C4-2B (cell line): ENCODE results near the gene LYRM4.

ENCODE experiments used
- H3K27ac ChIP-seq: fragments of 450-650 bp; 2 replicates; pipeline ENCODE4 v1.5.1; 2017
- ZFX ChIP-seq: fragments of 450-650 bp; IDR thresholded peaks from 2 replicates; pipeline ENCODE4 v1.6.1; 2017
- TF ChIP-seq, protein P1 (sequence below): fragments of 450-650 bp; conservative IDR thresholded peaks from 2 replicates; pipeline ENCODE4 v1.5.1; 2017; ENCODE audit warnings: mild to moderate bottlenecking

The LYRM4 gene

DNA sequence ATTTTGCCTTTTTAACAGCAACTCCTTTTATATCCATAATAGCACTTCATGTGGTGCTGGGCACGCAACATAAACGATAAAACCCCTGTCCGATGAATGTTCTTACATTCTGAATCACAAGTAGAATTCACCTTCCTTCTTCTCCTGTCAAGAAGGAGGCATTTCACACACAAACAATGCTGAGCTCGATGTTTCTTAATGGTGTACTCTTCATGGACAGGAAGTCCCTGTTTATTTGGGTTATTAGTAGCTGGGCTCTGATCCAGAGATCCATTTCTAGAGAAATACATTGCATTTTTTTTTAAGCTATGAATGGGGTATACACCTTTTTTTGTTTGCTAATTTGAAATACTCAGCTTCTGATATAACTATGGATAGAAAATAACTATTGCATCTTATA lies 93.2 kb downstream of the LYRM4 start:
- H3K27ac ChIP-seq, result no peak overlapping the region
- TF ChIP-seq ZFX, result no peak
- TF ChIP-seq, protein P1, sequence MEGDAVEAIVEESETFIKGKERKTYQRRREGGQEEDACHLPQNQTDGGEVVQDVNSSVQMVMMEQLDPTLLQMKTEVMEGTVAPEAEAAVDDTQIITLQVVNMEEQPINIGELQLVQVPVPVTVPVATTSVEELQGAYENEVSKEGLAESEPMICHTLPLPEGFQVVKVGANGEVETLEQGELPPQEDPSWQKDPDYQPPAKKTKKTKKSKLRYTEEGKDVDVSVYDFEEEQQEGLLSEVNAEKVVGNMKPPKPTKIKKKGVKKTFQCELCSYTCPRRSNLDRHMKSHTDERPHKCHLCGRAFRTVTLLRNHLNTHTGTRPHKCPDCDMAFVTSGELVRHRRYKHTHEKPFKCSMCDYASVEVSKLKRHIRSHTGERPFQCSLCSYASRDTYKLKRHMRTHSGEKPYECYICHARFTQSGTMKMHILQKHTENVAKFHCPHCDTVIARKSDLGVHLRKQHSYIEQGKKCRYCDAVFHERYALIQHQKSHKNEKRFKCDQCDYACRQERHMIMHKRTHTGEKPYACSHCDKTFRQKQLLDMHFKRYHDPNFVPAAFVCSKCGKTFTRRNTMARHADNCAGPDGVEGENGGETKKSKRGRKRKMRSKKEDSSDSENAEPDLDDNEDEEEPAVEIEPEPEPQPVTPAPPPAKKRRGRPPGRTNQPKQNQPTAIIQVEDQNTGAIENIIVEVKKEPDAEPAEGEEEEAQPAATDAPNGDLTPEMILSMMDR, result no peak

DNA sequence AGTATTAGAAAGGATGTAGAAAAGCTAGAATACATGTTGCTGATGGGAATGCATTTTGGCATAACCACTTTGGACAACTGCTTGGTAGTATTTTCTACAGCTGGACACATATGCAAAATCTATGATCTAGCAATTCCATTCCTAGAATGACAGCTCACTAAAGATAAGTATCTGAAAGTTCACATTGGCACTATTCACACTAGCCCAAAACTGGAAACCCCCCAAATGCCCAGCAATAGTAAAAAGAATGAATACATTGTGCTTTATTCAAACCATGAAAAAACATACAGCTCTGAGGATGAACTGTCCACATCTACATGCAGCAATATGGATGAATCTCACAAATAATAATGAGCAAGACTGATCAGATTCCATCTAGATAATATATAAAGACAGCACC lies 96.7 kb downstream of the LYRM4 start:
- no peak overlapping the region for H3K27ac ChIP-seq
- TF ChIP-seq ZFX, result no peak
- TF ChIP-seq, protein P1, result no peak

DNA sequence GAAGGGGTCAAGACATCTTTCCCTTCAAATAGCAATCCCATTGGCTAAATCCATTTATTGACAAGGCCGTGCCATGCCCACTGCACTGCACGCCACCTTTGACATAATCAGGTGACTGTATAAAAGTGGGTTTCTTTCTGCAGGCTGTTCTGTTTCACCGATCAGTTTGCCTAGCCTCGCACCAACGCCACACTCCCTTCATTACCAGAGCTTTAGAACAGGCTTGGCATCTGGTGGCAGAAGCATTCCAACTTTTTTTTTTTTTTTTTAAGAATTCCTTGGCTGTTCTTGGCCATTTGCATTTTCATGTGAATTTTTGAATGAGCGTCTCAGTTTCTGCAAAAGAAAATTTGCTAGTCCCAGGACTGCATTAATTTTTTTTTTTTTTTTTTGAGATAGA lies 97.5 kb downstream of the LYRM4 start:
- no peak for TF ChIP-seq ZFX
- TF ChIP-seq, protein P1, result no peak
- H3K27ac ChIP-seq, result no peak overlapping the region

DNA sequence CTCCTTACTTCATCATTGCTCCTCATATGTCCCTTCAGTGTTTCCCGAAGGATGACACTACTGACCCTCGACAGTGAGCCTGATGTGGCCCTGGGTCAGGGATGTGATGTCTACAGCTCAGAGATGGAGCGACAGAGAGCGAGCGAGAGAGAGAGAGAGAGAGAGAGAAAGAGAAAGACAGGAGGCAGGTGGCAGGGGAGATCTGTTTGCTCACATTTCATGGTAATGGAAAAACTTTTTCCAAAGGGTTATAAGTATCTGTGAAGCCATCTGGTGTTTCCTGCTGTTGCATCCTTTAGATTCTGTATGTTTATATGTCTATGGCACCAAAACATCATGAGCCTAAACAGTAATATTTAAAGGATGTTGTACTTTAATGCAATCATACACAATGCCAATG lies 98.4 kb downstream of the LYRM4 start:
- TF ChIP-seq, protein P1, result no peak
- TF ChIP-seq ZFX, result no peak
- no peak overlapping the region for H3K27ac ChIP-seq

DNA sequence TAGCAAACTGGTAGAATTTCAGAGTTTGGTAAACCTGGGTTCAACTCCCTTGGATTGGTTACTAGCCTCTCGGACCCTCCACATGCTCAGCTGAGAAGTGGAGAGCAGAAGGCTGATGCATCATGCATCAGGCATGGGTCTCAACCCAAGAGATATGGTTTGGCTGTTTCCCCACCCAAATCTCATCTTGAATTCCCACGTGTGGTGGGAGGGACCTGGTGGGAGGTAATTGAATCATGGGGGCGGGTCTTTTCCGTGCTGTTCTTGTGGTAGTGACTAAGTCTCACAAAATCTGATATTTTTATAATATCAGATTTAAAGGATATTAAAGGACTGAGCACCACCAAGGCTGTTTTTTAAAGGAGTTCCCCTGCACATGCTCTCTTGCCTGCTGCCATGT lies 100.5 kb downstream of the LYRM4 start:
- no peak overlapping the region for H3K27ac ChIP-seq
- TF ChIP-seq, protein P1, result no peak
- TF ChIP-seq ZFX, result no peak

DNA sequence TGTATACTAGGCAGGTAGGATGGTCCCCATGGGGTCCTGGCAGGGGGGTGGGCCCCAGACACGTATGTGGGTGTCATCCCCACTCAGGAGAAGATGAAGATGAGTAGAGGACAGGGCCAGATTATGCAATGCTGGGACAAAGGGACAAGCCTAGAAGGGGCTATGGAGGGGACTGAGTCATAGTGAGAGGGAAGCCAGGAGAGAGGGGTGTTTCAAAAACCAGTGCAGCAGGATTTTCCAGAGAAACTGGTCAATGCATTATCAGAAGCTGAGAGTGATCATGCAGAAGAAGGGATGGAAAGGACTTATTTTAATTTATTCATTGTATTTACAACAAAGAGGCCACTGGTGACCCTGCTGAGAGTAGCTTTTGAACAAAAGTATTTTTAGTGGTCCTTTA lies 101.6 kb downstream of the LYRM4 start:
- TF ChIP-seq ZFX, result no peak
- TF ChIP-seq, protein P1, result no peak
- H3K27ac ChIP-seq, result no peak overlapping the region

DNA sequence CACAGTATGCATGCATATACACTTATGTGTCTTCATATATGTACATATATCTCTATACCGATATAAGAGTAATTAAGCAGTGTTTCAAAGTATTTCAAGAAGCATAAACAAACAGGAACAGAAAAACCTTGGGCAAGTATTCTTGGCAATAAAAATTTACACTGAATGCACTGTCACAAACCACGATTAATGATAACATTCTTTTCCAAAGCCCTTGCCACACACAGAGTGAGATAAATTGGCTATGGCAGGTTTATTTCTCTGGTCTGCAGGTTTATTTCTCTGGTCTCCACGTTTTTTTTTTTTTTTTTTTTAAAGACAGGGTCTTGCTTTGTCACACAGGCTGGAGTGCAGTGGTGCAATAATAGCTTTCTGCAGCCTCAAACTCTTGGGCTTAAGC lies 102.6 kb downstream of the LYRM4 start:
- TF ChIP-seq, protein P1, result no peak
- no peak for TF ChIP-seq ZFX

More for the DNA sequence above, 102.6 kb downstream of the LYRM4 start:
- H3K27ac ChIP-seq, result no peak overlapping the region
